H9 (cell line): ENCODE measurements around the gene RNASEL. TPM values are rescaled to one million over a fixed set of nuclear protein-coding genes. Genes with fewer than 3 reads are reported as not detected.
A peak's percentile ranks its signal among the peaks of the same experiment; 100 is the strongest.

Experiments used
- DNase-seq: peaks from one replicate; pipeline ENCODE4 v3.0.0-alpha.2; 2017
- H2AFZ ChIP-seq: one replicate; pipeline ENCODE4 v1.6.1; 2013; ENCODE audit warnings: mild to moderate bottlenecking, low read length, control low read depth, moderate library complexity
- H2AK5ac ChIP-seq: 2 replicates; pipeline ENCODE4 v1.6.1; 2013; ENCODE audit warnings: low read length, control low read depth, mixed read lengths; ENCODE audit not compliant: insufficient read length
- H2BK120ac ChIP-seq: one replicate; pipeline ENCODE4 v1.6.1; 2013; ENCODE audit warnings: low read depth, mild to moderate bottlenecking, low read length, control low read depth, inconsistent platforms; ENCODE audit not compliant: poor library complexity, severe bottlenecking
- H2BK12ac ChIP-seq: 2 replicates; pipeline ENCODE4 v1.6.1; 2013; ENCODE audit warnings: low read length, control low read depth, mixed read lengths, low read depth; ENCODE audit not compliant: insufficient read length
- H2BK15ac ChIP-seq: 2 replicates; pipeline ENCODE4 v1.6.1; 2013; ENCODE audit warnings: low read depth, low read length, control low read depth
- H2BK20ac ChIP-seq: one replicate; pipeline ENCODE4 v1.6.1; 2013; ENCODE audit warnings: low read depth, mild to moderate bottlenecking, low read length, control low read depth, inconsistent platforms; ENCODE audit not compliant: poor library complexity, severe bottlenecking
- H2BK5ac ChIP-seq: 2 replicates; pipeline ENCODE4 v1.6.1; 2013; ENCODE audit warnings: low read length, control low read depth, mixed read lengths; ENCODE audit not compliant: insufficient read length
- H3K14ac ChIP-seq: 2 replicates; pipeline ENCODE4 v1.6.1; 2013; ENCODE audit warnings: low read length, control low read depth; ENCODE audit not compliant: insufficient read depth
- H3K18ac ChIP-seq: 2 replicates; pipeline ENCODE4 v1.6.1; 2013; ENCODE audit warnings: low read depth, mild to moderate bottlenecking, mixed read lengths, low read length, control low read depth; ENCODE audit not compliant: insufficient read length
- H3K23ac ChIP-seq: 2 replicates; pipeline ENCODE4 v1.6.1; 2013; ENCODE audit warnings: low read length, control low read depth, mixed read lengths, low read depth; ENCODE audit not compliant: insufficient read length
- H3K23me2 ChIP-seq: 2 replicates; pipeline ENCODE4 v1.6.1; 2013; ENCODE audit warnings: low read depth, mild to moderate bottlenecking, mixed read lengths, low read length, control low read depth; ENCODE audit not compliant: insufficient read length, poor library complexity, severe bottlenecking
- H3K27ac ChIP-seq: 2 replicates; pipeline ENCODE4 v1.5.1; 2013; ENCODE audit warnings: low read length, control low read depth, mixed read lengths, low read depth; ENCODE audit not compliant: insufficient read length
- H3K27me3 ChIP-seq: 2 replicates; pipeline ENCODE4 v1.6.1; 2013; ENCODE audit warnings: low read length, control low read depth, inconsistent platforms; ENCODE audit not compliant: insufficient read depth
- H3K4ac ChIP-seq: 2 replicates; pipeline ENCODE4 v1.6.1; 2013; ENCODE audit warnings: low read depth, mild to moderate bottlenecking, control low read depth, inconsistent platforms, low read length, moderate library complexity
- H3K4me1 ChIP-seq: 2 replicates; pipeline ENCODE4 v1.6.1; 2013; ENCODE audit warnings: low read length, control low read depth, inconsistent platforms; ENCODE audit not compliant: insufficient read depth
- H3K4me2 ChIP-seq: 2 replicates; pipeline ENCODE4 v1.6.1; 2013; ENCODE audit warnings: low read length, control low read depth, mixed read lengths; ENCODE audit not compliant: insufficient read length, insufficient read depth
- H3K56ac ChIP-seq: 2 replicates; pipeline ENCODE4 v1.6.1; 2013; ENCODE audit warnings: low read depth, mild to moderate bottlenecking, mixed read lengths, low read length, control low read depth; ENCODE audit not compliant: insufficient read length
- H3K79me1 ChIP-seq: 2 replicates; pipeline ENCODE4 v1.6.1; 2013; ENCODE audit warnings: low read depth, mild to moderate bottlenecking, moderate library complexity, low read length, control low read depth, inconsistent platforms; ENCODE audit not compliant: insufficient read depth, poor library complexity, severe bottlenecking
- H3K79me2 ChIP-seq: 2 replicates; pipeline ENCODE4 v1.6.1; 2013; ENCODE audit warnings: low read length, control low read depth, inconsistent platforms; ENCODE audit not compliant: insufficient read depth
- H3K9ac ChIP-seq: 2 replicates; pipeline ENCODE4 v1.6.1; 2013; ENCODE audit warnings: low read length, control low read depth, mixed read lengths; ENCODE audit not compliant: insufficient read length; ENCODE audit errors: extremely low read depth
- H3K9me3 ChIP-seq: one replicate; pipeline ENCODE4 v1.6.1; 2013; ENCODE audit warnings: low read depth, low read length, inconsistent platforms; ENCODE audit not compliant: control insufficient read depth
- H3T11ph ChIP-seq: one replicate; pipeline ENCODE4 v1.6.1; 2013; ENCODE audit warnings: mild to moderate bottlenecking, low read length, control low read depth, inconsistent platforms
- H4K20me1 ChIP-seq: one replicate; pipeline ENCODE4 v1.6.1; 2013; ENCODE audit not compliant: control insufficient read depth, insufficient read length, insufficient read depth
- H4K5ac ChIP-seq: 2 replicates; pipeline ENCODE4 v1.6.1; 2013; ENCODE audit warnings: low read depth, mild to moderate bottlenecking, mixed read lengths, low read length, control low read depth; ENCODE audit not compliant: insufficient read length
- H4K8ac ChIP-seq: replicated peaks from 2 replicates; pipeline ENCODE4 v1.6.1; 2013; ENCODE audit warnings: low read length, control low read depth, mixed read lengths, low read depth; ENCODE audit not compliant: insufficient read length
- H4K91ac ChIP-seq: 2 replicates; pipeline ENCODE4 v1.6.1; 2013; ENCODE audit warnings: low read depth, mild to moderate bottlenecking, moderate library complexity, mixed read lengths, low read length, control low read depth; ENCODE audit not compliant: insufficient read length
- H3K27ac Mint-ChIP-seq, 3 experiments: 2 replicates in 2 of 3; 3 replicates in 1 of 3; pipeline ENCODE4 v1.8.0; 2020 to 2021; ENCODE audit warnings: mixed read lengths in 3 of 3, mild to moderate bottlenecking in 1 of 3, moderate library complexity in 1 of 3
- H3K27me3 Mint-ChIP-seq: 2 replicates; pipeline ENCODE4 v1.8.0; 2021; ENCODE audit warnings: low read depth, mild to moderate bottlenecking, moderate library complexity, mixed read lengths
- H3K36me3 Mint-ChIP-seq, 3 experiments: 2 replicates in 2 of 3; 3 replicates in 1 of 3; pipeline ENCODE4 v1.8.0; 2020 to 2021; ENCODE audit warnings: low read depth in 3 of 3, mixed read lengths in 3 of 3; ENCODE audit not compliant: insufficient read depth in 1 of 3
- H3K4me1 Mint-ChIP-seq, 2 experiments: 2 replicates each; pipeline ENCODE4 v1.8.0; 2020; ENCODE audit warnings: mixed read lengths in 2 of 2
- H3K4me3 Mint-ChIP-seq, 2 experiments: 2 replicates in 1 of 2; 3 replicates in 1 of 2; pipeline ENCODE4 v1.8.0; 2020 to 2021; ENCODE audit warnings: mild to moderate bottlenecking in 2 of 2, mixed read lengths in 2 of 2, moderate library complexity in 1 of 2
- H3K9me3 Mint-ChIP-seq, 2 experiments: 2 replicates in 1 of 2; 3 replicates in 1 of 2; pipeline ENCODE4 v1.8.0; 2020; ENCODE audit warnings: mild to moderate bottlenecking in 2 of 2, mixed read lengths in 2 of 2, moderate library complexity in 1 of 2
- CTCF ChIP-seq: fragments of 200-600 bp; sonication (generic); conservative IDR thresholded peaks from 3 replicates; pipeline ENCODE4 v1.8.0; 2021; ENCODE audit warnings: antibody characterized with exemption, mild to moderate bottlenecking
- WGBS: extraction: QIAGEN DNeasy Blood & Tissue Kit; methylation state at CpG from one replicate; pipeline ENCODE4 v1.1.7; 2013; ENCODE audit warnings: missing lambda C conversion rate, low lambda C conversion rate, mixed read lengths; ENCODE audit not compliant: insufficient read length; ENCODE audit errors: extremely low coverage; 5-methylcytosine and 5-hydroxymethylcytosine counted together
- total RNA-seq: library from RNA; stranded (reverse); gene quantifications from 2 replicates; pipeline ENCODE4 v1.2.1, GENCODE V29; 2021

The RNASEL gene
- total RNA-seq, 1 experiment from 2014 or later, result 0.63 TPM

- Mint-ChIP-seq H3K36me3 (no peaks in the 10 kb centered on the region; a peak in 1 of 7 replicates), H3K4me1 (peaks cover 45 to 47% of the 10 kb centered on the region in 2 experiments), H3K4me3 (peak overlapping the region in 1 of 2 experiments; percentile 32; a peak in 1 of 5 replicates), H3K27ac (peak overlapping the region in 1 of 3 experiments; percentile 59; a peak in 1 of 7 replicates), H3K27me3 (peaks cover 86% of the 10 kb centered on the region), H3K9me3 (no peaks in the 10 kb centered on the region; a peak in 2 of 5 replicates)
- Histone ChIP-seq H3T11ph (no peak overlapping the region), H3K56ac (no peak overlapping the region), H3K27me3 (no peaks in the 10 kb centered on the region; the same call in 1 of the 2 replicates), H3K23ac (no peak overlapping the region), H3K4ac (no peak overlapping the region), H3K79me1 (no peaks in the 10 kb centered on the region), H2AFZ (no peak overlapping the region), H2BK20ac (no peak overlapping the region), H3K9me3 (no peaks in the 10 kb centered on the region), H3K27ac (no peak overlapping the region), H2AK5ac (no peak overlapping the region), H4K8ac (no peak overlapping the region), H3K4me2 (no peak overlapping the region), H3K4me1 (peaks cover 18% of the 10 kb centered on the region; the same call in 1 of the 2 replicates), H4K5ac (no peak overlapping the region), H3K79me2 (no peaks in the 10 kb centered on the region), H3K9ac (no peak overlapping the region), H2BK12ac (no peak overlapping the region), H4K91ac (no peak overlapping the region), H3K14ac (no peak overlapping the region), H2BK120ac (no peak overlapping the region), H4K20me1 (no peaks in the 10 kb centered on the region), H3K18ac (no peak overlapping the region), H3K23me2 (peaks cover 13% of the 10 kb centered on the region), H2BK15ac (no peak overlapping the region), H2BK5ac (no peak overlapping the region)
- no peak for DNase-seq
- no CpG with 5 or more reads among the region's 1 CpG for WGBS
- TF ChIP-seq CTCF, result no peak
Measured at GRCh38 chr1:182611326-182611725, 22.3 kb upstream of the RNASEL start.
